SH-SY5Y (cell line): ENCODE measurements around the gene NPHP4.

ENCODE experiments used
- GATA2 ChIP-seq: IDR thresholded peaks from 2 replicates; pipeline ENCODE4 v1.6.1; 2011; ENCODE audit warnings: mild to moderate bottlenecking, low read depth, low read length
- GATA3 ChIP-seq: IDR thresholded peaks from 2 replicates; pipeline ENCODE4 v1.6.1; 2011; ENCODE audit warnings: low read depth, mild to moderate bottlenecking, low read length, moderate library complexity

- TF ChIP-seq GATA2 = no peak
- no peak for TF ChIP-seq GATA3
These were observed 105.5 kb downstream of the NPHP4 start for GRCh38 chr1:5886541-5887348.
